ENCODE measurements around the gene RABL3.

RABL3 gene

DNA sequence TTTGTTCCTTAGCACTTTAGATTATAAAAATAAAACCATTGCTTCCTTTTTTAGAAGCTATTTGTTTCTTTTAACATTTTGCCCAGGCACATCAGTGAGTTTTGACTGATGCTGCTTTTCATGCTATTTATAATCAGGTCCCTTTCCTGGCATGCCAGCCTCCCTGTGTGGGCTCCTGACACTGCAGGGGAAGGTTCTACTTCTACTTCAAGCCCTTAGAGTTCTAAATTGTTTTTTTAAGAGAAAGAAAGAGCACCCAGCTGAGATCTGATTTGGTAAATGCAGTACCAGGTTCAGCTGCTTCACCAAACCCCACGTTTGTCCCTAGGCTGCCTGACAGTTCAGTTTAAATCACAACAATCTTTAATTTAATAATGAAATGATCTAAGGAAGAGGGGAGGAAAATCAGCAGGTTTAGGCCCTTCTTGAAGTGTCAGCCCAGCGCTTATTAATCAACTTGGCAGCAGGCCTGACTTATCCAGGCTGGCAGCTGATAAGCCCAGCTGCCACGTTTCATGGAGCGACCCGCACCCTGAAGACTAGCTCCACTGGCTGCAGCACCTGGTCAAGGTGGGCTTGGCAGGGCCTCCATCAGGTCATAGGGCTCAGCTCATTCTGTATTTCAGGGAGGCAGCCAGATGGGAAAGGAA, 89.3 kb downstream of the RABL3 start:
- H3K79me2 ChIP-seq (ENCODE audit: insufficient read depth, low read length): no peaks in the 10 kb centered on the region

DNA sequence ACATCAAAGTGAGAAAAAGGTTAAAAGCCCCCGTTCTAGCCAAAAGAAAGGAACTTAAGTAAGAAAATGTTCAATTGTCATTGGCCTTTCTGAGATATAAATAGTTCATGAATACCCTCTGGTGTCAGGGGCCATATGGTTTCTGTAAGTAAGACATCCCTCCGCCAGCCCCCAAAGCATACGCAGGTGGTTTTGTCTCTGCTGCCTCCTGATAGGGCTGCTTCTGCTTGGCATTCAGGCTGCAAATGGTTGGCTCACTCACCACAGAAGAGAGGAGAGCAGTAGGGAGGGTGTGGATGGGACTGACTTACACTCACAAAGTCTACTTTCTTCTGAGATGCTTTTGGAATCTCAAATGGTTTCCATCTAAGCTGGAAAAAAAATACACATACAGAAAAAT, 90.0 kb downstream of the RABL3 start:
- no peaks in the 10 kb centered on the region for H4K20me1 ChIP-seq (ENCODE audit: insufficient read depth, low read length)
- TF ChIP-seq, protein P1, sequence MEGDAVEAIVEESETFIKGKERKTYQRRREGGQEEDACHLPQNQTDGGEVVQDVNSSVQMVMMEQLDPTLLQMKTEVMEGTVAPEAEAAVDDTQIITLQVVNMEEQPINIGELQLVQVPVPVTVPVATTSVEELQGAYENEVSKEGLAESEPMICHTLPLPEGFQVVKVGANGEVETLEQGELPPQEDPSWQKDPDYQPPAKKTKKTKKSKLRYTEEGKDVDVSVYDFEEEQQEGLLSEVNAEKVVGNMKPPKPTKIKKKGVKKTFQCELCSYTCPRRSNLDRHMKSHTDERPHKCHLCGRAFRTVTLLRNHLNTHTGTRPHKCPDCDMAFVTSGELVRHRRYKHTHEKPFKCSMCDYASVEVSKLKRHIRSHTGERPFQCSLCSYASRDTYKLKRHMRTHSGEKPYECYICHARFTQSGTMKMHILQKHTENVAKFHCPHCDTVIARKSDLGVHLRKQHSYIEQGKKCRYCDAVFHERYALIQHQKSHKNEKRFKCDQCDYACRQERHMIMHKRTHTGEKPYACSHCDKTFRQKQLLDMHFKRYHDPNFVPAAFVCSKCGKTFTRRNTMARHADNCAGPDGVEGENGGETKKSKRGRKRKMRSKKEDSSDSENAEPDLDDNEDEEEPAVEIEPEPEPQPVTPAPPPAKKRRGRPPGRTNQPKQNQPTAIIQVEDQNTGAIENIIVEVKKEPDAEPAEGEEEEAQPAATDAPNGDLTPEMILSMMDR (IDR thresholded peaks at IDR 0.05; ENCODE audit: borderline replicate concordance, extremely low read depth, low read length, poor library complexity, severe bottlenecking): no peak
- no peaks in the 10 kb centered on the region for H3K36me3 ChIP-seq (ENCODE audit: insufficient read depth, low read length)
- no peak overlapping the region for H2AFZ ChIP-seq (ENCODE audit: low read depth, low read length)
- H3K27me3 ChIP-seq (ENCODE audit: insufficient read depth, low read length, poor library complexity): peaks cover 4% of the 10 kb centered on the region
- H3K4me1 ChIP-seq (ENCODE audit: insufficient read depth, low read length): no peaks in the 10 kb centered on the region
- H3K27ac ChIP-seq (ENCODE audit: low read length): no peak overlapping the region
- H3K4me3 ChIP-seq (ENCODE audit: low read depth in 1 of 2, low read length in 2 of 2): no peak overlapping the region
- no peaks in the 10 kb centered on the region for H3K79me2 ChIP-seq (ENCODE audit: insufficient read depth, low read length)
- ATAC-seq (ENCODE audit: insufficient read depth, low read depth) (no peak), DNase-seq (no peak)
- no peak overlapping the region for H3K4me2 ChIP-seq (ENCODE audit: insufficient read depth, low read length)
- no peaks in the 10 kb centered on the region for H3K9me3 ChIP-seq (ENCODE audit: insufficient read depth, low read length, severe bottlenecking)
- no peak overlapping the region for H3K9ac ChIP-seq (ENCODE audit: low read depth, low read length)

More for the DNA sequence above, 89.3 kb downstream of the RABL3 start:
- Histone ChIP-seq H3K4me1 (ENCODE audit: insufficient read depth, low read length) (no peaks in the 10 kb centered on the region), H4K20me1 (ENCODE audit: insufficient read depth, low read length) (no peaks in the 10 kb centered on the region), H3K27me3 (ENCODE audit: insufficient read depth, low read length, poor library complexity) (peaks cover 4% of the 10 kb centered on the region), H3K36me3 (ENCODE audit: insufficient read depth, low read length) (no peaks in the 10 kb centered on the region), H3K4me2 (ENCODE audit: insufficient read depth, low read length) (no peak overlapping the region), H3K9me3 (ENCODE audit: insufficient read depth, low read length, severe bottlenecking) (no peaks in the 10 kb centered on the region), H2AFZ (ENCODE audit: low read depth, low read length) (no peak overlapping the region), H3K27ac (ENCODE audit: low read length) (no peak overlapping the region), H3K9ac (ENCODE audit: low read depth, low read length) (no peak overlapping the region), H3K4me3 (ENCODE audit: low read depth in 1 of 2, low read length in 2 of 2) (no peak overlapping the region)
- TF ChIP-seq EZH2 (IDR thresholded peaks at IDR 0.05; ENCODE audit: borderline replicate concordance, low read depth, low read length, severe bottlenecking): no peak
- TF ChIP-seq, protein P1 (IDR thresholded peaks at IDR 0.05; ENCODE audit: borderline replicate concordance, extremely low read depth, low read length, poor library complexity, severe bottlenecking): no peak
- no peak for DNase-seq
- no peak for ATAC-seq (ENCODE audit: insufficient read depth, low read depth)

GRCh38 chr3:120650311-120650710, 92.0 kb downstream of the RABL3 start:
- no peak overlapping the region for H3K4me3 ChIP-seq (ENCODE audit: low read depth in 1 of 2, low read length in 2 of 2)
- no peaks in the 10 kb centered on the region for H3K79me2 ChIP-seq (ENCODE audit: insufficient read depth, low read length)
- no peaks in the 10 kb centered on the region for H3K36me3 ChIP-seq (ENCODE audit: insufficient read depth, low read length)
- H3K4me2 ChIP-seq (ENCODE audit: insufficient read depth, low read length): no peak overlapping the region
- H4K20me1 ChIP-seq (ENCODE audit: insufficient read depth, low read length): no peaks in the 10 kb centered on the region
- DNase-seq (no peak), ATAC-seq (ENCODE audit: insufficient read depth, low read depth) (no peak)
- no peak overlapping the region for H3K27ac ChIP-seq (ENCODE audit: low read length)
- no peaks in the 10 kb centered on the region for H3K9me3 ChIP-seq (ENCODE audit: insufficient read depth, low read length, severe bottlenecking)
- no peak overlapping the region for H3K9ac ChIP-seq (ENCODE audit: low read depth, low read length)
- no peak overlapping the region for H2AFZ ChIP-seq (ENCODE audit: low read depth, low read length)
- no peaks in the 10 kb centered on the region for H3K4me1 ChIP-seq (ENCODE audit: insufficient read depth, low read length)
- H3K27me3 ChIP-seq (ENCODE audit: insufficient read depth, low read length, poor library complexity): peaks cover 4% of the 10 kb centered on the region
- TF ChIP-seq, protein P1 (IDR thresholded peaks at IDR 0.05; ENCODE audit: borderline replicate concordance, extremely low read depth, low read length, poor library complexity, severe bottlenecking): no peak
- no peak for TF ChIP-seq EZH2 (IDR thresholded peaks at IDR 0.05; ENCODE audit: borderline replicate concordance, low read depth, low read length, severe bottlenecking)

Measured in DND-41 (cell line).